BE2C (cell line): Measurements from ENCODE around the gene ADAT1.

Experiments used
- DNase-seq: peaks from one replicate; pipeline ENCODE4 v3.0.0-alpha.2; 2020
- H3K27me3 ChIP-seq: fragments of 250-450 bp; sonication (Bioruptor Pico); 2 replicates; pipeline ENCODE4 v1.5.1; 2020; ENCODE audit warnings: mild to moderate bottlenecking
- H3K36me3 ChIP-seq: fragments of 250-450 bp; sonication (Bioruptor Pico); 2 replicates; pipeline ENCODE4 v1.5.1; 2020; ENCODE audit warnings: mild to moderate bottlenecking
- H3K4me1 ChIP-seq: fragments of 250-450 bp; sonication (Bioruptor Pico); 2 replicates; pipeline ENCODE4 v1.5.1; 2020
- H3K4me3 ChIP-seq: 2 replicates; pipeline ENCODE4 v1.5.1; 2011; ENCODE audit warnings: low read depth, low read length
- H3K9me3 ChIP-seq: fragments of 250-450 bp; sonication (Bioruptor Pico); 2 replicates; pipeline ENCODE4 v1.5.1; 2020
- TF ChIP-seq, protein P1 (sequence below): IDR thresholded peaks from 2 replicates; pipeline ENCODE4 v1.5.1; 2012; ENCODE audit warnings: mild to moderate bottlenecking, low read depth, low read length

The ADAT1 gene

DNA sequence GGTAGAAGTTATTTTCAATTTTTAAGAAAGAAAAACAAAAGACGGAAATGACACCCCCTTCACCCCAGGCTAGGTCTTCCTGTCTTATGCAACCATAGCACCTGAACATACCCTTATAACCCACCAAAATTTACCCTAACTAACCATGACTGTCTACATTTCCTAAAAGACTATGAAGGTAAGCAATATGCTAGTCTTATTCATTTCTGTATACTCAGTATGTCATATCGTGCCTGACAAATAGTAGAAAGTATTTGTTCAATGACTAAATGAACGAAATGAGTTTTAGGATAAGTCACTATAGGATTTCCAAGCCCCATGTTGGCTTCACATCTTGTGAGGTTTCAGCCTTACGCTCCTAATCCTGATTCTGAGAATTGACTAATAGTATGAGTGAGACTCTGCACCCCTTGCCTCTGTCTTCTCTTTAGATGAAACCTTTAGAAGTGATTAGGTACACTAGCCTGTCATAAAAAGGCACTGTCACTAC lies 6.5 kb downstream of the ADAT1 start:
- no peaks in the 10 kb centered on the region for H3K4me1 ChIP-seq
- no peak overlapping the region for H3K4me3 ChIP-seq
- H3K36me3 ChIP-seq, result peaks cover 26% of the 10 kb centered on the region

GRCh38 chr16:75615619-75616018 lies 7.5 kb downstream of the ADAT1 start:
- no peak for DNase-seq
- no peaks in the 10 kb centered on the region for H3K27me3 ChIP-seq
- peaks cover 33% of the 10 kb centered on the region for H3K36me3 ChIP-seq
- H3K4me1 ChIP-seq, result no peaks in the 10 kb centered on the region
- TF ChIP-seq, protein P1, sequence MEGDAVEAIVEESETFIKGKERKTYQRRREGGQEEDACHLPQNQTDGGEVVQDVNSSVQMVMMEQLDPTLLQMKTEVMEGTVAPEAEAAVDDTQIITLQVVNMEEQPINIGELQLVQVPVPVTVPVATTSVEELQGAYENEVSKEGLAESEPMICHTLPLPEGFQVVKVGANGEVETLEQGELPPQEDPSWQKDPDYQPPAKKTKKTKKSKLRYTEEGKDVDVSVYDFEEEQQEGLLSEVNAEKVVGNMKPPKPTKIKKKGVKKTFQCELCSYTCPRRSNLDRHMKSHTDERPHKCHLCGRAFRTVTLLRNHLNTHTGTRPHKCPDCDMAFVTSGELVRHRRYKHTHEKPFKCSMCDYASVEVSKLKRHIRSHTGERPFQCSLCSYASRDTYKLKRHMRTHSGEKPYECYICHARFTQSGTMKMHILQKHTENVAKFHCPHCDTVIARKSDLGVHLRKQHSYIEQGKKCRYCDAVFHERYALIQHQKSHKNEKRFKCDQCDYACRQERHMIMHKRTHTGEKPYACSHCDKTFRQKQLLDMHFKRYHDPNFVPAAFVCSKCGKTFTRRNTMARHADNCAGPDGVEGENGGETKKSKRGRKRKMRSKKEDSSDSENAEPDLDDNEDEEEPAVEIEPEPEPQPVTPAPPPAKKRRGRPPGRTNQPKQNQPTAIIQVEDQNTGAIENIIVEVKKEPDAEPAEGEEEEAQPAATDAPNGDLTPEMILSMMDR, result no peak
- no peaks in the 10 kb centered on the region for H3K9me3 ChIP-seq
- no peak overlapping the region for H3K4me3 ChIP-seq

More for the DNA sequence above, 6.5 kb downstream of the ADAT1 start:
- Histone ChIP-seq H3K27me3 (no peaks in the 10 kb centered on the region), H3K9me3 (no peaks in the 10 kb centered on the region)
- TF ChIP-seq, protein P1, result no peak
- no peak for DNase-seq

DNA sequence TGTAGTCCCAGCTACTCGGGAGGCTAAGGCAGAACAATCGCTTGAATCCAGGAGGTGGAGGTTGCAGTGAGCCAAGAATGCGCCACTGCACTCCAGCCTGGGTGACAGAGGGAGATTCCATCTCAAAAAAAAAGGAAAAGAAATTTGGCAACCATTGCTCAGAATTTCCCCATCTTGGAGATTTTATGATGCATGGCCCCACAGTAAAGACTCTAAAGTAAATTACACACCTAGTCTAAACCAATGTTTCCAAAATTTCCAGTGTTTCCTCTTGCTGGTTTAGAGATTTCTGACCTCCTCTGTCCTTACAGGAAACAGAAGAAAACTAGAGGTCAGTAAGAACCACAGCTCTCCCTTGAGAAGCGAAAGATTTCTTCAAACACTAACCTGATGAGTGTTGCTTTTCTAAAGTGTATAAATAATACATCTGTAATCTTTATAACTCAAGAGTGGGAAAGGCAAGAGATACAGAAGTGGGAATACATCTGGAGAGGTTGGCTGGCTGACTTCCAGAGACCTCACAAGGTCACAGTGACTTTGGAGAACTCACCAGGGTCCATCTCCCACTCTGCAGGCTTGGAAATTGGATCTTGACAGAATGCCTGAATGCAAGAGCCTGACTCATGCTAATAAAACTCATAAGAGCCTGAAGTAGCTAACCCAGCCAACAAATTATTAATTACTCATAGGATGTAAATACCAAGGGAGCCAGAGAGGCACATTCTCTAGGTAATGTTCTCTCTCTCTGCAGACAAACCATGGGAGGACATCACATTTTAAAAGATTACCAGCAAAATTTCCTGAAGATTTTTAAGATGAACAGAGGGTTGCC lies 8.8 kb downstream of the ADAT1 start:
- H3K36me3 ChIP-seq, result peaks cover 36% of the 10 kb centered on the region
- no peak overlapping the region for H3K4me3 ChIP-seq
- TF ChIP-seq, protein P1, result no peak
- DNase-seq, result no peak
- no peaks in the 10 kb centered on the region for H3K4me1 ChIP-seq
- H3K9me3 ChIP-seq, result no peaks in the 10 kb centered on the region
- no peaks in the 10 kb centered on the region for H3K27me3 ChIP-seq

GRCh38 chr16:75606507-75606906 lies 16.6 kb downstream of the ADAT1 start:
- peaks cover 50% of the 10 kb centered on the region for H3K36me3 ChIP-seq
- TF ChIP-seq, protein P1, result no peak
- no peak overlapping the region for H3K4me3 ChIP-seq
- no peaks in the 10 kb centered on the region for H3K9me3 ChIP-seq
- H3K4me1 ChIP-seq, result no peaks in the 10 kb centered on the region
- DNase-seq, result no peak
- no peaks in the 10 kb centered on the region for H3K27me3 ChIP-seq

GRCh38 chr16:75603241-75603640 lies 19.8 kb downstream of the ADAT1 start:
- H3K36me3 ChIP-seq, result peaks cover 49% of the 10 kb centered on the region
- no peak overlapping the region for H3K4me3 ChIP-seq
- H3K9me3 ChIP-seq, result no peaks in the 10 kb centered on the region
- no peaks in the 10 kb centered on the region for H3K4me1 ChIP-seq
- H3K27me3 ChIP-seq, result no peaks in the 10 kb centered on the region
- DNase-seq, result no peak
- TF ChIP-seq, protein P1, result no peak
